Adrenal gland (tissue), 19 donors: Measurements from ENCODE around the gene CRYGS. TPM values are rescaled to one million over a fixed set of nuclear protein-coding genes. Genes with fewer than 3 reads are reported as not detected.

ENCODE experiments used
- DNase-seq, 7 donors: peaks; one replicate each; pipeline ENCODE4 v3.0.0-alpha.2; 2019 to 2020
- H3K27ac ChIP-seq, 5 donors: fragments of 200-600 bp; sonication (generic) in 4 of 5; 1 replicate in 3 of 5; 2 replicates in 2 of 5; pipeline versions ENCODE4 v1.5.1 to v1.8.0; 2016 to 2020; ENCODE audit warnings: mild to moderate bottlenecking in 1 of 5
- H3K27me3 ChIP-seq: fragments of 200-600 bp; 2 replicates; pipeline ENCODE4 v1.8.0; 2021
- H3K36me3 ChIP-seq, 2 donors: fragments of 200-600 bp; replicated peaks in 1 of 2; 1 replicate in 1 of 2; 2 replicates in 1 of 2; pipeline versions ENCODE4 v1.5.1 to v1.8.0; 2018 to 2022
- H3K4me1 ChIP-seq, 2 donors: fragments of 200-600 bp; replicated peaks in 1 of 2; 1 replicate in 1 of 2; 2 replicates in 1 of 2; pipeline versions ENCODE4 v1.5.1 to v1.8.0; 2018 to 2021
- H3K4me3 ChIP-seq, 4 donors: fragments of 200-600 bp; sonication (generic) in 3 of 4; one replicate each; pipeline ENCODE4 v1.5.1; 2016 to 2018
- H3K9me3 ChIP-seq, 3 donors: fragments of 200-600 bp; sonication (generic) in 1 of 3; replicated peaks in 1 of 3; 1 replicate in 2 of 3; 2 replicates in 1 of 3; pipeline versions ENCODE4 v1.5.1 to v1.8.0; 2016 to 2021
- POLR2A ChIP-seq, 2 donors: fragments of 450-650 bp; IDR thresholded peaks; one replicate each; pipeline ENCODE4 v1.6.1; 2017; ENCODE audit warnings: antibody characterized with exemption in 2 of 2, mild to moderate bottlenecking in 2 of 2, moderate library complexity in 1 of 2
- WGBS, 4 donors: extraction: QIAGEN DNeasy Blood & Tissue Kit in 2 of 4; methylation state at CpG; one replicate each; pipeline versions ENCODE4 v1.1.5 to v1.1.7; 2013 to 2017; 5-methylcytosine and 5-hydroxymethylcytosine counted together
- intact Hi-C, 2 donors: fragments of 100-400 bp; cut with DNase I; formaldehyde crosslinking; loops; one replicate each; pipeline versions ENCODE4 v1.14.1 to v1.15.0; 2022 to 2023
- long read RNA-seq, 10 donors: library from polyadenylated mRNA in 3 of 10; unstranded in 2 of 10; stranded (forward) in 1 of 10; transcript quantifications; one replicate each; pipeline ENCODE4 v2.0.0 and lab custom pipeline, GENCODE V29; 2021 to 2026
- polyA plus RNA-seq, 3 donors: library from polyadenylated mRNA; stranded (reverse); fragments of 200-250 nt in 2 of 3; fragments of 350-450 nt in 1 of 3; fragmentation: Illumina TruSeq in 1 of 3; extraction: RNeasy Lipid Tissue Mini Kit (QIAGEN cat#74804) in 1 of 3; gene quantifications; one replicate each; pipeline ENCODE4 v1.2.3, GENCODE V29; 2013 to 2014
- total RNA-seq, 9 donors: library from RNA; depleted of rRNA in 4 of 9; stranded (reverse); fragments of >200 nt in 4 of 9; fragments of 120-200 nt in 1 of 9; fragmentation: NEBNext Ultra II Directional in 1 of 9; extraction: Animal tissue kit (Norgen Biotek cat#: 25700) in 1 of 9; gene quantifications; one replicate each; pipeline versions ENCODE4 v1.1.0 to v1.2.4, GENCODE V29; 2013 to 2023
- TF ChIP-seq, protein P1 (sequence below), 6 experiments: fragments of 450-650 bp in 4 of 6; fragments of 200-600 bp in 2 of 6; sonication (generic) in 1 of 6; IDR thresholded peaks; 1 replicate in 5 of 6; 2 replicates in 1 of 6; pipeline versions ENCODE4 v1.5.1 to v1.8.0; 2016 to 2021; ENCODE audit warnings: antibody characterized with exemption in 6 of 6, mild to moderate bottlenecking in 2 of 6, moderate library complexity in 1 of 6
- donor health status: healthy with polysubstance abuse.
- donor health status: Bipolar disorder and iron deficiency.
- donor health status: DM: yes; HTN: yes; CAD: no.
- donor health status: DM: no; HTN: no; CAD: no.
- donor health status: DM: no; HTN: no; CAD: no.
- donor health status: DM: yes; HTN: yes; CAD: no.

Gene CRYGS
- total RNA-seq (1 to 10 TPM in 8 of 9 donors, under 1 TPM in 1; 0.78 to 4.3 (median 2.3) TPM), polyA plus RNA-seq (10 to 100 TPM in 2 of 3 donors, 1 to 10 TPM in 1; 1.7 to 22.0 (median 10.4) TPM)
- long read RNA-seq, donor 1, partial matches to known transcripts = 0 of 1 reads
- long read RNA-seq, donor 1, other reads (novel, unspliced or antisense) = 0 of 1 reads
- long read RNA-seq, donor 2, partial matches to known transcripts = 0 of 1 reads
- long read RNA-seq, donor 2, other reads (novel, unspliced or antisense) = 0 of 1 reads
- long read RNA-seq, donor 3 = 0 reads
- long read RNA-seq, donor 4, partial matches to known transcripts = 0 of 3 reads
- long read RNA-seq, donor 4, other reads (novel, unspliced or antisense) = 2 of 3 reads
- long read RNA-seq, donor 5 = 0 reads
- long read RNA-seq, donor 6 = 0 reads
- long read RNA-seq, donor 7 = 0 reads
- long read RNA-seq, donor 8 = 0 reads
- long read RNA-seq, donor 9, partial matches to known transcripts = 0 of 4 reads
- long read RNA-seq, donor 9, other reads (novel, unspliced or antisense) = 0 of 4 reads
- long read RNA-seq, donor 10 = 0 reads

DNA sequence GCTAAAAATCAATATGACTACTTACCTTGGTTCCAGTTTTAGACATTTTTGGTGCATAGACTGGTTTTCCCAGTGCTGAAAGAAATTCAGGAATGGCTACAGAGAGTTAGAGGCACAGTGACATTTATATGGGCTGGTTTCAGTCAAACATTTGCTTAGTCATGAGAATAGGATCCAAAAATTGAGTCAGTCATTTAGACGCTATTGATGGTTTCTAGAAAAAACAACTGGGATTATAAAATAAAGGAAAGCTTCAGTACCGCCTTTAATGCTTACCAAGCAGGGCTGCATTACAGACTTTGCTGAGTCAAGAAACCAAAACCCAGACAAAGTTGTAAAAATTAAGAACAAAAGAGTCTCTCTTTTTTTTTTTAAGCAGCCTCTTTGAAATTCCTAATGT, at the start of gene CRYGS:
TSS of gene CRYGS (minus strand) at position 100 of the 400 bp plus-strand sequence. CDS start at position 46, 54 bp downstream.
- no peak within 1 kb of the TSS for H3K27ac ChIP-seq
- TF ChIP-seq, protein P1, sequence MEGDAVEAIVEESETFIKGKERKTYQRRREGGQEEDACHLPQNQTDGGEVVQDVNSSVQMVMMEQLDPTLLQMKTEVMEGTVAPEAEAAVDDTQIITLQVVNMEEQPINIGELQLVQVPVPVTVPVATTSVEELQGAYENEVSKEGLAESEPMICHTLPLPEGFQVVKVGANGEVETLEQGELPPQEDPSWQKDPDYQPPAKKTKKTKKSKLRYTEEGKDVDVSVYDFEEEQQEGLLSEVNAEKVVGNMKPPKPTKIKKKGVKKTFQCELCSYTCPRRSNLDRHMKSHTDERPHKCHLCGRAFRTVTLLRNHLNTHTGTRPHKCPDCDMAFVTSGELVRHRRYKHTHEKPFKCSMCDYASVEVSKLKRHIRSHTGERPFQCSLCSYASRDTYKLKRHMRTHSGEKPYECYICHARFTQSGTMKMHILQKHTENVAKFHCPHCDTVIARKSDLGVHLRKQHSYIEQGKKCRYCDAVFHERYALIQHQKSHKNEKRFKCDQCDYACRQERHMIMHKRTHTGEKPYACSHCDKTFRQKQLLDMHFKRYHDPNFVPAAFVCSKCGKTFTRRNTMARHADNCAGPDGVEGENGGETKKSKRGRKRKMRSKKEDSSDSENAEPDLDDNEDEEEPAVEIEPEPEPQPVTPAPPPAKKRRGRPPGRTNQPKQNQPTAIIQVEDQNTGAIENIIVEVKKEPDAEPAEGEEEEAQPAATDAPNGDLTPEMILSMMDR (IDR thresholded peaks at IDR 0.05) = no peak
- TF ChIP-seq POLR2A (IDR thresholded peaks at IDR 0.05) = no peak
- no peak for DNase-seq
- no peaks in the 10 kb centered on the region for H3K27me3 ChIP-seq
- H3K4me1 ChIP-seq = peaks cover 9 to 19% of the 10 kb centered on the region in 2 donors
- 70 to 81% (median 76%) methylated on average over 2 of the region's 2 CpGs for WGBS, 4 donors
- intact Hi-C loops = loop anchor here (5.0 kb wide), 2 partner anchors 282 to 562 kb away; no protein-coding TSS in a partner anchor
- no peaks in the 10 kb centered on the region for H3K9me3 ChIP-seq
- H3K4me3 ChIP-seq = no peak within 1 kb of the TSS
- H3K36me3 ChIP-seq = peaks cover 0 to 2% of the 10 kb centered on the region in 2 donors

DNA sequence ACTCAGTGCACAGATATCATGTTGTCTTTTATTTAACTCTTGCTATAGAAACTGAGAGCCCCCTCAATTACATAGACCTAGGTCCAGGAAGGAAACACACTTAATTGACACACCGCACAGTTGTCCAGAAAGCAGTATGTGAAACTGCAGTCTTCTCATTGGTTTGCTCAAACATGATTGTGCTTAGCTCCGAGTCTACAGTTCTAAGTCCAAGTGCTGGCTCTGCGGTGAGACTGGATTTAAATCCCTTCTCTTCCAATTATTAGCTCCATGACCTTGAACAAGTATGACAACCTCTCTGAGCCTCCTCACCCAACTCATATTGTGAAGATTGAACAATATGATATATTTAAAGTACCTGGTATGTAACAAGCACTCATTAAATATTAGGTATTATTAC, 49.7 kb upstream of the CRYGS start:
- WGBS, 4 donors = 90 to 93% (median 91%) methylated on average over 3 of the region's 3 CpGs
- Histone ChIP-seq H3K27me3 (no peaks in the 10 kb centered on the region), H3K4me1 (no peaks in the 10 kb centered on the region), H3K27ac (no peak overlapping the region), H3K9me3 (no peaks in the 10 kb centered on the region), H3K4me3 (no peak overlapping the region), H3K36me3 (no peaks in the 10 kb centered on the region)
- intact Hi-C loops = no loop called here
- DNase-seq = no peak
- TF ChIP-seq, protein P1 (IDR thresholded peaks at IDR 0.05) = no peak
- no peak for TF ChIP-seq POLR2A (IDR thresholded peaks at IDR 0.05)

DNA sequence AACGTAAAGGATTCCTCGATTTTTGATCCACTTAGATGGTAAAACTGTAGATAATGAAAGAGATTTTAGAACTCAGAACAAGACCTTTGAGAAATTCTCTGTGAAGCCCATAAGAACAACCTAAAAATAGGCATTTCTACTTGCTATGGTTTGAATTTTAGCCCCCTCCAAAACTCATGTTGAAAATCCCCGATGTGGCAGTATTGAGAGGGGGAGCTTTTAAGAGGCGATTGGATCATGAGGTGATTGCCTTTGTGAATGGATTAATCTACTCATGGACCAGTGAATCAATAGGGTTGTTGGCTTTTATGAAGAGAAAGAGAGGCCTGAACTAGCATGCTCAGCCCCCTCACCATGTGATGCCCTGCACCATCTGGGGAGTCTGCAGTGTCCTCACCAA, 48.5 kb upstream of the CRYGS start:
- no peaks in the 10 kb centered on the region for H3K27me3 ChIP-seq
- H3K9me3 ChIP-seq = no peaks in the 10 kb centered on the region
- no peaks in the 10 kb centered on the region for H3K4me1 ChIP-seq
- intact Hi-C loops = no loop called here
- DNase-seq = no peak
- TF ChIP-seq, protein P1 (IDR thresholded peaks at IDR 0.05) = no peak
- TF ChIP-seq POLR2A (IDR thresholded peaks at IDR 0.05) = no peak
- H3K4me3 ChIP-seq = no peak overlapping the region
- WGBS, 4 donors = 67 to 91% (median 86%) methylated on average over 4 of the region's 4 CpGs
- no peaks in the 10 kb centered on the region for H3K36me3 ChIP-seq
- H3K27ac ChIP-seq = no peak overlapping the region

DNA sequence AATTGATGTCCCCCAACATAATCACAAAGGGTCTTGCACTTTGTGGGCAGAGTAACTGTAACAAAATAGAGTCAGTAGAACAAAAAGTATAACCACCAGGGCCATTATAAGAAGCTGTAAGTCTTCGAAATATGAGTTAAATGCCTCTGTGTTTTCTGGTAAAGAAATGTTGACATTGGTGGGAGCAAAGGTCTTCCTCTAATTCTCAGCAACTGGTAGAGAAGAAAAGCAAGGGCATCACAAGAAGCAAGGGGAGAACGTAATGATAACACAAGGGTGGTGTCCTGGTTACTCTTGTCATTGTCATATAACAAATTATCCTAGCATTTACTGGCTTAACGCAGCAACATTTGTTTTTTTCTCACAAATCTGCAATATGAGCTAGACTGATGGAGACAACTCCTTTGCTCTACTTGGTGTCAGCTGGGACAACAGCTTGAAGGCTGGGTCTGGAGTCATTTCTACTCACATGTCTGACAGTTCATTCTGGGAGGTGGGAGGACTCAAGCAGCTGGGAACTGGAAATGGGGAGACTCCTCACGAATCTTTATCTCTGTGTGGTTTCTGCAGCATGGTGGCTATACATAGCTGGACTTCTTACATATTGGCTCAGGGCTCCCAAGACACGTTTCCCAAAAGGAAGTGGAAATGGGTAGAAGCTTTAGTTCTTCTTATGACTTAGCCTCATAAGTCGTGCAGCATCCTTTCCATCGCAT, 46.6 kb upstream of the CRYGS start:
- Histone ChIP-seq H3K9me3 (no peaks in the 10 kb centered on the region), H3K27ac (no peak overlapping the region), H3K4me1 (no peaks in the 10 kb centered on the region), H3K4me3 (no peak overlapping the region), H3K36me3 (peaks cover 0 to 7% of the 10 kb centered on the region in 2 donors), H3K27me3 (no peaks in the 10 kb centered on the region)
- intact Hi-C loops = no loop called here
- 62 to 70% (median 63%) methylated on average over 7 of the region's 7 CpGs for WGBS, 4 donors
- TF ChIP-seq, protein P1 (IDR thresholded peaks at IDR 0.05) = no peak
- TF ChIP-seq POLR2A (IDR thresholded peaks at IDR 0.05) = no peak
- no peak for DNase-seq
